HepG2 (cell line): ENCODE data around the gene ZSCAN31. TPM values are rescaled to one million over a fixed set of nuclear protein-coding genes. Genes with fewer than 3 reads are reported as not detected.
A peak's percentile ranks its signal among the peaks of the same experiment; 100 is the strongest.

ENCODE experiments used
- AFF4 ChIP-seq: sonication (generic); formaldehyde crosslinking; IDR thresholded peaks from 2 replicates; pipeline ENCODE4 v1.4.0; 2020; ENCODE audit warnings: missing genetic modification reagents
- ARID5B ChIP-seq: IDR thresholded peaks from 2 replicates; pipeline ENCODE4 v1.4.0; 2020; ENCODE audit warnings: mild to moderate bottlenecking, missing genetic modification reagents
- BRD4 ChIP-seq: sonication (generic); formaldehyde crosslinking; IDR thresholded peaks from 2 replicates; pipeline ENCODE4 v1.4.0; 2020; ENCODE audit warnings: missing genetic modification reagents
- CBFB ChIP-seq: sonication (generic); formaldehyde crosslinking; IDR thresholded peaks from 2 replicates; pipeline ENCODE4 v1.4.0; 2020; ENCODE audit warnings: missing genetic modification reagents
- DR1 ChIP-seq: sonication (generic); formaldehyde crosslinking; IDR thresholded peaks from 2 replicates; pipeline ENCODE4 v1.8.0; 2021; ENCODE audit warnings: mild to moderate bottlenecking, missing genetic modification reagents, inconsistent platforms
- HBP1 ChIP-seq: IDR thresholded peaks from 2 replicates; pipeline ENCODE4 v1.6.1; 2016; ENCODE audit warnings: low read depth, control low read depth
- IRF2 ChIP-seq: IDR thresholded peaks from 2 replicates; pipeline ENCODE4 v1.6.1; 2018; ENCODE audit warnings: missing genetic modification reagents, missing compliant biosample characterization
- MAF1 ChIP-seq: sonication (generic); formaldehyde crosslinking; IDR thresholded peaks from 2 replicates; pipeline ENCODE4 v1.5.0; 2020; ENCODE audit warnings: missing genetic modification reagents, borderline replicate concordance
- MLX ChIP-seq: IDR thresholded peaks from 2 replicates; pipeline ENCODE4 v1.6.1; 2016
- MXI1 ChIP-seq: IDR thresholded peaks from 3 replicates; pipeline ENCODE4 v1.6.1; 2012; ENCODE audit warnings: low read depth, low read length, inconsistent platforms, borderline replicate concordance
- NCOA5 ChIP-seq: sonication (generic); formaldehyde crosslinking; IDR thresholded peaks from 2 replicates; pipeline ENCODE4 v1.4.0; 2020; ENCODE audit warnings: missing genetic modification reagents
- NFRKB ChIP-seq: fragments of 450-650 bp; IDR thresholded peaks from 2 replicates; pipeline ENCODE4 v1.6.1; 2017
- PHF21A ChIP-seq: sonication (generic); formaldehyde crosslinking; IDR thresholded peaks from 2 replicates; pipeline ENCODE4 v1.5.0; 2020; ENCODE audit warnings: mild to moderate bottlenecking, missing genetic modification reagents
- PRPF4 ChIP-seq: fragments of 200-400 bp; formaldehyde crosslinking; IDR thresholded peaks from 2 replicates; pipeline ENCODE4 v1.6.1; 2016; ENCODE audit warnings: low read length, low read depth; ENCODE audit not compliant: poor library complexity, severe bottlenecking
- SMAD3 ChIP-seq: sonication (generic); formaldehyde crosslinking; IDR thresholded peaks from 2 replicates; pipeline ENCODE4 v1.4.0; 2020; ENCODE audit warnings: missing genetic modification reagents
- TCF12 ChIP-seq, 2 experiments: fragments of 450-650 bp in 1 of 2; sonication (generic) in 1 of 2; formaldehyde crosslinking in 1 of 2; IDR thresholded peaks; 2 replicates each; pipeline versions ENCODE4 v1.6.1 to v1.8.0; 2017 to 2022; ENCODE audit warnings: antibody characterized with exemption in 1 of 2, mild to moderate bottlenecking in 1 of 2, missing genetic modification reagents in 1 of 2, moderate library complexity in 1 of 2
- ZNF136 ChIP-seq: sonication (generic); formaldehyde crosslinking; IDR thresholded peaks from 2 replicates; pipeline ENCODE4 v1.8.1; 2022; ENCODE audit warnings: low read depth, mild to moderate bottlenecking, moderate library complexity, missing genetic modification reagents
- ZNF329 ChIP-seq: sonication (generic); formaldehyde crosslinking; IDR thresholded peaks from 2 replicates; pipeline ENCODE4 v1.9.0; 2021; ENCODE audit warnings: low read depth, mild to moderate bottlenecking, missing genetic modification reagents
- ZNF569 ChIP-seq: sonication (generic); formaldehyde crosslinking; IDR thresholded peaks from 2 replicates; pipeline ENCODE4 v1.5.0; 2020; ENCODE audit warnings: mild to moderate bottlenecking, missing genetic modification reagents, moderate library complexity, borderline replicate concordance
- ZNF709 ChIP-seq: sonication (generic); formaldehyde crosslinking; IDR thresholded peaks from 2 replicates; pipeline ENCODE4 v1.5.0; 2020; ENCODE audit warnings: mild to moderate bottlenecking, missing genetic modification reagents
- ZSCAN20 ChIP-seq: sonication (generic); formaldehyde crosslinking; IDR thresholded peaks from 2 replicates; pipeline ENCODE4 v1.4.0; 2020; ENCODE audit warnings: missing genetic modification reagents, mild to moderate bottlenecking, borderline replicate concordance
- ZSCAN31 ChIP-seq: sonication (generic); formaldehyde crosslinking; IDR thresholded peaks from 2 replicates; pipeline ENCODE4 v1.5.0; 2020; ENCODE audit warnings: low read depth, mild to moderate bottlenecking, missing genetic modification reagents
- polyA plus RNA-seq, 8 experiments: library from polyadenylated mRNA; depleted of rRNA in 3 of 8; stranded (reverse) in 7 of 8; unstranded in 1 of 8; fragments of >200 nt; fragmentation: Illumina TruSeq in 4 of 8; extraction: Trizol in 4 of 8; gene quantifications; 2 replicates each; pipeline versions ENCODE4 v1.2.1 to v1.2.3, GENCODE V29; 2011 to 2016; ENCODE audit warnings: low read depth in 4 of 8, missing spikeins in 1 of 8, mixed read lengths in 1 of 8; ENCODE audit not compliant: insufficient read depth in 1 of 8
- total RNA-seq, 5 experiments: library from RNA; depleted of rRNA; stranded (reverse); fragments of >200 nt; fragmentation: Illumina TruSeq; extraction: Trizol; gene quantifications; 2 replicates each; pipeline ENCODE4 v1.2.3, GENCODE V29; 2016; ENCODE audit warnings: low read depth in 1 of 5

Gene ZSCAN31
- total and polyA plus RNA-seq, 2 of the 13 experiments (the other 11 are each of a cell fraction or from before 2014, with no cell fraction given) = 5.3 to 6.2 TPM

- TF ChIP-seq SMAD3 (CRISPR knock-in tag) = 0 out of 2 replicates have a peak, but pooled peaks have one; percentile 7
- TF ChIP-seq AFF4 (CRISPR knock-in tag) = no peak
- TF ChIP-seq IRF2 (CRISPR knock-in tag) = no peak
- no peak for TF ChIP-seq PRPF4
- TF ChIP-seq HBP1 (CRISPR knock-in tag) = no peak
- TF ChIP-seq BRD4 (CRISPR knock-in tag) = 0 out of 2 replicates have a peak, but pooled peaks have one; percentile 9
- no peak for TF ChIP-seq ZNF709 (CRISPR knock-in tag)
- TF ChIP-seq ARID5B (CRISPR knock-in tag) = no peak
- TF ChIP-seq ZNF329 (CRISPR knock-in tag) = no peak
- TF ChIP-seq MLX (CRISPR knock-in tag) = no peak
- no peak; the same call in 1 of the 2 replicates for TF ChIP-seq ZNF569
- no peak for TF ChIP-seq MXI1
- no peak for TF ChIP-seq PHF21A
- TF ChIP-seq CBFB (CRISPR knock-in tag) = no peak
- no peak; the same call in 1 of the 2 replicates for TF ChIP-seq ZSCAN20 (CRISPR knock-in tag)
- no peak for TF ChIP-seq DR1 (CRISPR knock-in tag)
- no peak for TF ChIP-seq MAF1
- TF ChIP-seq TCF12 (IDR thresholded peaks at IDR 0.05) = no peak
- no peak for TF ChIP-seq TCF12 (CRISPR knock-in tag; IDR thresholded peaks at IDR 0.05)
- TF ChIP-seq NCOA5 = no peak
- 0 out of 2 replicates have a peak, but pooled peaks have one; percentile 2 for TF ChIP-seq ZSCAN31 (CRISPR knock-in tag)
- no peak for TF ChIP-seq NFRKB
- 0 out of 2 replicates have a peak, but pooled peaks have one; percentile 24 for TF ChIP-seq ZNF136
Observed at GRCh38 chr6:28335040-28335563, 846 bp downstream of the ZSCAN31 start (continued).
